Stomach smooth muscle (tissue), 2 donors: Measurements from ENCODE around the gene AHNAK2.

ENCODE experiments used
- H3K27ac ChIP-seq: one replicate; pipeline ENCODE4 v1.7.0; 2013; ENCODE audit warnings: mild to moderate bottlenecking, low read length, inconsistent platforms
- H3K27me3 ChIP-seq, 2 donors: one replicate each; pipeline ENCODE4 v1.7.0; 2013; ENCODE audit warnings: low read length in 2 of 2; ENCODE audit not compliant: insufficient read depth in 2 of 2, control insufficient read depth in 1 of 2
- H3K36me3 ChIP-seq, 2 donors: one replicate each; pipeline ENCODE4 v1.7.0; 2013; ENCODE audit warnings: low read length in 2 of 2; ENCODE audit not compliant: control insufficient read depth in 2 of 2, insufficient read depth in 2 of 2
- H3K4me1 ChIP-seq: one replicate; pipeline ENCODE4 v1.7.0; 2013; ENCODE audit warnings: low read length; ENCODE audit not compliant: control insufficient read depth, insufficient read depth
- H3K4me3 ChIP-seq, 2 donors: one replicate each; pipeline ENCODE4 v1.7.0; 2013; ENCODE audit warnings: low read length in 2 of 2
- H3K9ac ChIP-seq, 2 donors: one replicate each; pipeline ENCODE4 v1.7.0; 2013; ENCODE audit warnings: low read length in 2 of 2, mild to moderate bottlenecking in 1 of 2
- H3K9me3 ChIP-seq, 2 donors: one replicate each; pipeline ENCODE4 v1.7.0; 2013; ENCODE audit warnings: low read length in 2 of 2; ENCODE audit not compliant: control insufficient read depth in 2 of 2
- donor health status: healthy.
- donor health status: Pancreatic carcinoma.

The AHNAK2 gene

DNA sequence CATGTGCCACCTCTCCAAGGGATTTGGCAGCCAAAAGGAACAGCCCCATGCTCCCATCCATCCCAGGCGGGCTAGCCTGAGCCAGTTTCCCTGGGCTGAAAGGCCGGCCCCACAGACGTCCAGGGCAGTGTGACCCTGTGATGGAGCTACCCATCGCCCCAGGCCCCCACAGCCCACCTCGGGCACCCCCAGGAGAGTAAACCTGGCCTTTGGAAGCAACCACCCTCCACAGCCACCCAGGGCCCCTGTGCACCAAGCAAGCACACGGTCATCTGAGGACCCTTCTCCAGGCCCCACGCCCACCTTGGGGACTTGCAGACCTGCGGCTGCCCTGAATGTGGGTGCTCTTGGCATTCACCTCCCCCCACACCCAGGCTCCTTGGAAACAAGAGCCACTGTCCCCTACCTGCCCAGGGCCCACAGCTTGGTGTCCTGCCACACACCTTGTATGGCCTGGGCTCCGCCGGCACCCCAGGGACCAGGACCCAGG lies 8.4 kb downstream of the AHNAK2 start:
- peak overlapping the region; percentile 97 for H3K27ac ChIP-seq
- H3K9me3 ChIP-seq = no peaks in the 10 kb centered on the region
- H3K9ac ChIP-seq = peak overlapping the region; percentile 76 to 77
- peaks cover 0 to 3% of the 10 kb centered on the region in 2 donors for H3K36me3 ChIP-seq
- peaks cover 92% of the 10 kb centered on the region for H3K4me1 ChIP-seq
- H3K4me3 ChIP-seq = peak overlapping the region; percentile 83 to 84
- H3K27me3 ChIP-seq = no peaks in the 10 kb centered on the region

DNA sequence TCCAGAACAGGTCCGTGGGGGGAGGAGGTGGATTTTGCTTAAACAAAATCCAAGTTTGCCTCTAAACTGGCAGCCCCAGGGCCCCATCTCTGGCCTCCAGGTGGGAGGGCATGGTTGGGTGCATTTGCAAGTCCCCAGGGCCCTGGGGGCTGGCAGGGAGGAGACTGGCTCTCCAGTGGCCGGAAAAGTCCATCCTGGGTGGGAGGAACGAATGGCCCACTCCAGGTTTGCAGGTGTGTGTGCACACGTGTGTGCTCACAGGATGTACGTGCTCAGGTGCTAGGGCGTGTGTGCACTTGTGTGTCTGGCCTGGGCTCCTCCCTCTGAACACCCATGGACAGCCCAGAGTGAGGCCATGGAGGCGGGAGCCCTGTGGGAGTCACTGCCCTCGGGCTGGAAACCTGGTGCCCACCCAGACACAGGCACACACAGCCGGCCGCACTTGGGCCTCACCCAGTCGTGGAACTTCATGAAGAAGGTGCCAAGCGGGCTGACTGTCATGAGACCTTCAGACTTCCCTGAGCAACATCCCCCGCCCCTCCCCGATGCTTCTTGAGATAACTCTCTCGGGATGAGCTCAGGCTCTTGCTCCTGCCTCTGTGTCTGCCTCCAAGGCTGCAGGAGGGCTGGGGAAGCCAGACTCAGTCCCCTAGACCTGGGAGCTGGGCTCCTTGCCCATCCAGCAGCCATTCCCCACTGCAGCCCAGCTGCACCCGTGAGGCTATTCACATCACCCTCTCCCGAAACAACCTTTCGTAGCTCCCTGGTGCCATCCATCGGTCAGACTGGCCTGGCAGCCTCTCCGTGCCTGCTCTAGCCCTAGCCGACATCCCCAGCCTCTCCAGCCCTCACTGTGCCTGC lies 9.4 kb downstream of the AHNAK2 start:
- Histone ChIP-seq H3K9ac (peak overlapping the region; percentile 76 to 77), H3K27me3 (no peaks in the 10 kb centered on the region), H3K4me1 (peaks cover 83% of the 10 kb centered on the region), H3K27ac (peak overlapping the region; percentile 97), H3K4me3 (peak overlapping the region; percentile 83 to 84), H3K36me3 (peaks cover 0 to 3% of the 10 kb centered on the region in 2 donors), H3K9me3 (no peaks in the 10 kb centered on the region)

DNA sequence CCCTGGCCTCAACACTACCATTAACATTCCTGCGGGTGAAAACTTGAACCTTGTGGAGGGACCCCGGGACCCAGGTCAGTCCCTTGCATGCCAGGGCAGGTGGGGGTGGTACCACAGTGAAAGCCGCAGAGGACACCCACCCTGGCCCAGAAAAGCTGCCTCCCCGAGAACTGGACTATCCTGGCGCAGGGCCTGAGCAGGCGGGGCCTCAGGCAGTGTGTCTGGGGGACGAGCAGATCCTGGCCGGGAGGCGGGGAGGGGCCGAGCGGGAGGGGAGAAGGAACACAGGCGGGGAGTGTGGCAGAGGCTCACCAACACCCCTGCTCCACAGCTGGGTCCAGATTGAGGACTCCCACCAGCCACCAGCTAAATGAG lies 10.0 kb downstream of the AHNAK2 start:
- Histone ChIP-seq H3K27me3 (no peaks in the 10 kb centered on the region), H3K4me1 (peaks cover 77% of the 10 kb centered on the region)

GRCh38 chr14:104967386-104968152 lies 10.6 kb downstream of the AHNAK2 start:
- Histone ChIP-seq H3K4me3 (peak overlapping the region; percentile 83 to 84), H3K9ac (peak overlapping the region; percentile 47 to 59), H3K4me1 (peaks cover 71% of the 10 kb centered on the region), H3K36me3 (peaks cover 0 to 3% of the 10 kb centered on the region in 2 donors), H3K9me3 (no peaks in the 10 kb centered on the region), H3K27me3 (no peaks in the 10 kb centered on the region), H3K27ac (peak overlapping the region; percentile 97)

More for the DNA sequence above, 10.0 kb downstream of the AHNAK2 start:
- no peaks in the 10 kb centered on the region for H3K9me3 ChIP-seq
- H3K4me3 ChIP-seq = peak overlapping the region; percentile 83 to 84
- peak overlapping the region; percentile 97 for H3K27ac ChIP-seq
- peaks cover 0 to 3% of the 10 kb centered on the region in 2 donors for H3K36me3 ChIP-seq
- peak overlapping the region; percentile 59 to 76 for H3K9ac ChIP-seq

DNA sequence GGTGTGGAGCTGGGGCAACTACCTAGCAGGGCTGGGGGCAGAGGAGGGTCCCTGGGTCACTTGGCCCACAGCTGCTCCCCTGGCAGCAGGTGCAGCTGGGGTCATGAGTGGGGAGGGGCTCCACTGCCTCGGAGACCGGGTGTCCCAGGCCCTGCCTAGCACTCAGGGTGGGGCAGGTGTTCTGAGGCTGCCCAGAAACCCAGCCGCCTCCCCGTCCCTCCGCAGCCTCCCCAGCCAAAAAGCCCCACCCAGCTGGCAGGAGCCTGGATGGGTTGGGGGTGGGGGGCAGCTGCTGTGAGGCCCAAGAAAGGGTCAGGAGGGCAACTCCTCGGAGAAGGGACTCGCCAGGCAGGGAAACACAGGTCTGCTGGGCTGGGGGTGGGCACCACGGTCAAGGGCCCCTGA lies 11.2 kb downstream of the AHNAK2 start:
- Histone ChIP-seq H3K27me3 (no peaks in the 10 kb centered on the region), H3K9me3 (no peaks in the 10 kb centered on the region), H3K4me1 (peaks cover 65% of the 10 kb centered on the region), H3K36me3 (peaks cover 2 to 3% of the 10 kb centered on the region in 2 donors), H3K9ac (peak overlapping the region; percentile 47 to 59), H3K27ac (peak overlapping the region; percentile 97), H3K4me3 (peak overlapping the region; percentile 83 to 84)

- Histone ChIP-seq H3K27ac (peak overlapping the region; percentile 97), H3K36me3 (peaks cover 2 to 3% of the 10 kb centered on the region in 2 donors), H3K9ac (peak overlapping the region in 1 of 2 donors; percentile 48), H3K4me1 (peaks cover 59% of the 10 kb centered on the region), H3K4me3 (peak overlapping the region in 1 of 2 donors; percentile 83), H3K9me3 (no peaks in the 10 kb centered on the region), H3K27me3 (no peaks in the 10 kb centered on the region)
Measured at GRCh38 chr14:104966261-104966865, 11.8 kb downstream of the AHNAK2 start.

- Histone ChIP-seq H3K9ac (no peak overlapping the region), H3K36me3 (peaks cover 2 to 3% of the 10 kb centered on the region in 2 donors), H3K4me1 (peaks cover 53% of the 10 kb centered on the region), H3K27me3 (no peaks in the 10 kb centered on the region), H3K9me3 (no peaks in the 10 kb centered on the region), H3K4me3 (peak overlapping the region in 1 of 2 donors; percentile 22), H3K27ac (peak overlapping the region; percentile 97)
Measured at GRCh38 chr14:104965561-104966231, 12.5 kb downstream of the AHNAK2 start.

DNA sequence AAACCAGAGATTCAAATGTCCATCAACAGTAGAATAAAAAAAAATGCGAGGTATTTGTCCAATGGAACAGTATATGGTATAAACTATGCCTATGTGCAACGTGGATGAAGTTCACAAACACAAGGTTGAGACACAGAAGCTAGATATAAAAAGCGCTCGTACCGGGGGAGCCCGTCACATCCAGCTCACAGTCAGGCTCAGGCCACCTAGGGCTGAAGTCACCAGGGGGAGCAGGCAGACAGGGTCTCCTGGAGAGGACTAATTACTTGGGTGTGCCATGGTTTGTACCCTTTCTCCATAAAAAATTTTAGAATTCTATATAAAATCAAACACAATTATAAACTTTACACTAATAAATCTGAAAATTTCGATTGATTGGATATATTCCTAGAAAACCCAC lies 13.6 kb downstream of the AHNAK2 start:
- peaks cover 42% of the 10 kb centered on the region for H3K4me1 ChIP-seq
- no peak overlapping the region for H3K4me3 ChIP-seq
- no peak overlapping the region for H3K9ac ChIP-seq
- no peaks in the 10 kb centered on the region for H3K9me3 ChIP-seq
- H3K27me3 ChIP-seq = no peaks in the 10 kb centered on the region
- H3K27ac ChIP-seq = no peak overlapping the region
- peaks cover 3 to 5% of the 10 kb centered on the region in 2 donors for H3K36me3 ChIP-seq

- Histone ChIP-seq H3K27ac (no peak overlapping the region), H3K4me1 (peaks cover 10% of the 10 kb centered on the region), H3K9me3 (no peaks in the 10 kb centered on the region), H3K4me3 (no peak overlapping the region), H3K36me3 (peaks cover 39 to 49% of the 10 kb centered on the region in 2 donors), H3K9ac (no peak overlapping the region), H3K27me3 (no peaks in the 10 kb centered on the region)
Measured at GRCh38 chr14:104957146-104958113, 20.7 kb downstream of the AHNAK2 start.
